CD14-positive monocyte (primary cell): ENCODE measurements around the gene DQX1. TPM values are rescaled to one million over a fixed set of nuclear protein-coding genes. Genes with fewer than 3 reads are reported as not detected.

Experiments
- DNase-seq, 3 donors: peaks; one replicate each; pipeline ENCODE4 v3.0.0-alpha.2; 2011 to 2022
- H2AFZ ChIP-seq: 2 replicates; pipeline ENCODE4 v1.6.0; 2012; ENCODE audit warnings: mild to moderate bottlenecking, low read depth, low read length, inconsistent platforms; ENCODE audit not compliant: insufficient read depth, poor library complexity, severe bottlenecking
- H3K27ac ChIP-seq, 2 donors: 1 replicate in 1 of 2; 2 replicates in 1 of 2; pipeline ENCODE4 v1.5.1; 2012 to 2013; ENCODE audit warnings: low read length in 2 of 2, control low read depth in 1 of 2, inconsistent platforms in 1 of 2, low read depth in 1 of 2, mild to moderate bottlenecking in 1 of 2
- H3K27me3 ChIP-seq, 2 donors: one replicate each; pipeline versions ENCODE4 v1.6.0 to v1.6.1; 2011 to 2013; ENCODE audit warnings: low read length in 2 of 2; ENCODE audit not compliant: control insufficient read depth in 2 of 2, insufficient read depth in 2 of 2
- H3K36me3 ChIP-seq, 2 donors: replicated peaks in 1 of 2; 1 replicate in 1 of 2; 2 replicates in 1 of 2; pipeline versions ENCODE4 v1.5.1 to v1.6.1; 2012 to 2013; ENCODE audit warnings: low read length in 2 of 2, control low read depth in 1 of 2, inconsistent platforms in 1 of 2, mild to moderate bottlenecking in 1 of 2; ENCODE audit not compliant: insufficient read depth in 2 of 2, control insufficient read depth in 1 of 2
- H3K4me1 ChIP-seq, 2 donors: 1 replicate in 1 of 2; 2 replicates in 1 of 2; pipeline versions ENCODE4 v1.5.1 to v1.6.1; 2012 to 2013; ENCODE audit warnings: low read length in 2 of 2, control low read depth in 1 of 2, inconsistent platforms in 1 of 2, mild to moderate bottlenecking in 1 of 2, moderate library complexity in 1 of 2; ENCODE audit not compliant: insufficient read depth in 2 of 2, control insufficient read depth in 1 of 2
- H3K4me2 ChIP-seq: replicated peaks from 2 replicates; pipeline ENCODE3; 2012; ENCODE audit warnings: low read length, moderate library complexity, mild to moderate bottlenecking; ENCODE audit not compliant: poor library complexity, severe bottlenecking; ENCODE audit errors: extremely low read depth
- H3K4me3 ChIP-seq, 3 experiments: fragments of 200-600 bp in 1 of 3; sonication (generic) in 1 of 3; replicated peaks in 1 of 3; 1 replicate in 2 of 3; 2 replicates in 1 of 3; pipeline ENCODE4 v1.5.1; 2011 to 2013; ENCODE audit warnings: low read length in 3 of 3, mild to moderate bottlenecking in 3 of 3, control low read depth in 2 of 3, low read depth in 2 of 3, inconsistent platforms in 1 of 3, moderate library complexity in 1 of 3
- H3K79me2 ChIP-seq: 2 replicates; pipeline ENCODE4 v1.6.0; 2012; ENCODE audit warnings: mild to moderate bottlenecking, control low read depth, inconsistent platforms, low read length, moderate library complexity; ENCODE audit not compliant: insufficient read depth
- H3K9ac ChIP-seq: 2 replicates; pipeline ENCODE4 v1.6.0; 2017; ENCODE audit warnings: low read length, mild to moderate bottlenecking; ENCODE audit not compliant: insufficient read depth, poor library complexity, severe bottlenecking
- H3K9me3 ChIP-seq, 2 donors: replicated peaks in 1 of 2; 1 replicate in 1 of 2; 2 replicates in 1 of 2; pipeline versions ENCODE4 v1.5.1 to v1.6.1; 2012 to 2013; ENCODE audit warnings: low read length in 2 of 2, control low read depth in 1 of 2; ENCODE audit not compliant: control insufficient read depth in 1 of 2, insufficient read depth in 1 of 2
- H4K20me1 ChIP-seq: 2 replicates; pipeline ENCODE4 v1.6.0; 2012; ENCODE audit warnings: mild to moderate bottlenecking, low read length, control low read depth, moderate library complexity; ENCODE audit not compliant: insufficient read depth
- H3K27ac Mint-ChIP-seq, 7 donors: one replicate each; pipeline ENCODE4 v1.8.0; 2020; ENCODE audit warnings: mild to moderate bottlenecking in 7 of 7, mixed read lengths in 7 of 7, moderate library complexity in 6 of 7, inconsistent platforms in 2 of 7
- H3K27me3 Mint-ChIP-seq, 3 donors: one replicate each; pipeline ENCODE4 v1.8.0; 2021 to 2022; ENCODE audit warnings: low read depth in 3 of 3, mild to moderate bottlenecking in 3 of 3, mixed read lengths in 3 of 3, moderate library complexity in 3 of 3, inconsistent platforms in 1 of 3
- H3K36me3 Mint-ChIP-seq, 2 donors: one replicate each; pipeline ENCODE4 v1.8.0; 2020; ENCODE audit warnings: mixed read lengths in 2 of 2, inconsistent platforms in 1 of 2, mild to moderate bottlenecking in 1 of 2
- H3K4me1 Mint-ChIP-seq: one replicate; pipeline ENCODE4 v1.8.0; 2020; ENCODE audit warnings: mild to moderate bottlenecking, mixed read lengths
- H3K4me3 Mint-ChIP-seq, 2 donors: one replicate each; pipeline ENCODE4 v1.8.0; 2020; ENCODE audit warnings: mild to moderate bottlenecking in 2 of 2, mixed read lengths in 2 of 2, moderate library complexity in 1 of 2
- H3K9me3 Mint-ChIP-seq, 7 donors: one replicate each; pipeline ENCODE4 v1.8.0; 2020 to 2022; ENCODE audit warnings: mixed read lengths in 7 of 7, mild to moderate bottlenecking in 6 of 7, moderate library complexity in 6 of 7, inconsistent platforms in 2 of 7
- WGBS: methylation state at CpG from one replicate; pipeline ENCODE4 v1.1.5; 2013; ENCODE audit warnings: missing lambda C conversion rate; ENCODE audit not compliant: insufficient coverage; 5-methylcytosine and 5-hydroxymethylcytosine counted together
- intact Hi-C, 2 donors: fragments of 100-400 bp; cut with micrococcal nuclease; formaldehyde crosslinking; loops; one replicate each; pipeline versions ENCODE4 v1.15.0 to v1.15.1; 2023
- polyA plus RNA-seq, 3 donors: library from polyadenylated mRNA; depleted of rRNA in 1 of 3; unstranded in 2 of 3; stranded (reverse) in 1 of 3; fragments of 300-500 nt in 2 of 3; fragments of >200 nt in 1 of 3; fragmentation: Illumina TruSeq in 2 of 3; gene quantifications; 1 replicate in 2 of 3; 2 replicates in 1 of 3; pipeline ENCODE4 v1.2.3, GENCODE V29; 2012 to 2021
- TF ChIP-seq, protein P1 (sequence below): fragments of 200-600 bp; IDR thresholded peaks from one replicate; pipeline ENCODE4 v1.8.0; 2022; ENCODE audit warnings: antibody characterized with exemption, mild to moderate bottlenecking

Gene DQX1
- polyA plus RNA-seq, 3 donors: 0.36 TPM; not detected in 2

DNA sequence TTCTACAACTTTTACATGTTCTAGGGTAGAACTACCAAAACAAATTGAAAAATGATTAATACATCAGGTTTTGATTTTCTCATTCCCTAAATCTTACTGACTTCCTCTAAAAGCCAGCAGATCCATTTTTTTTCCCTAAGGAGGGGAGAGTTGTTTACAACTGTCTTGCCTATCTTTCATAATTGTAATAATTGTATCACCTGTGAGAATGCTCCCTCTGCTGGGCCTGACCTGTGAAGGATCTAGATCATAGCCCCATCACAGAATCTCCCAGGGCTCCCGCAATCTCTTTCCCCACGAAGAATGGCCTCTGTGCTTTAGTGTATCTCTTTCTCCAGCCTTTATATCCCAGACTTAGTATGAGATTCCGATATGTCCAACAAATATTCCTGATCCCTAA is 18.6 kb upstream of the DQX1 start:
- no peaks in the 10 kb centered on the region for H4K20me1 ChIP-seq
- peaks cover 5 to 6% (median 5%) of the 10 kb centered on the region in 3 donors for H3K27me3 Mint-ChIP-seq
- peaks cover 13% of the 10 kb centered on the region for H3K4me1 Mint-ChIP-seq
- peaks cover 6% of the 10 kb centered on the region for H3K79me2 ChIP-seq
- no peaks in the 10 kb centered on the region for H3K9me3 ChIP-seq
- intact Hi-C loops: loop anchor here in 1 of 2 donors (10.0 kb wide), 1 partner anchor 150 kb away; no protein-coding TSS in a partner anchor
- no peak overlapping the region for H3K4me2 ChIP-seq
- no peak for DNase-seq
- no peak overlapping the region for H3K9ac ChIP-seq
- no peak overlapping the region for H3K4me3 Mint-ChIP-seq
- H3K27me3 ChIP-seq: no peaks in the 10 kb centered on the region
- peaks cover 11 to 16% of the 10 kb centered on the region in 2 donors for H3K4me1 ChIP-seq
- H3K4me3 ChIP-seq: no peak overlapping the region
- H3K9me3 Mint-ChIP-seq: no peaks in the 10 kb centered on the region
- H3K27ac Mint-ChIP-seq: peak overlapping the region in 1 of 7 donors; percentile 46
- no peak overlapping the region for H3K27ac ChIP-seq
- H3K36me3 Mint-ChIP-seq: peaks cover 9 to 11% of the 10 kb centered on the region in 2 donors
- 97% methylated on average over 3 of the region's 3 CpGs for WGBS
- TF ChIP-seq, protein P1, sequence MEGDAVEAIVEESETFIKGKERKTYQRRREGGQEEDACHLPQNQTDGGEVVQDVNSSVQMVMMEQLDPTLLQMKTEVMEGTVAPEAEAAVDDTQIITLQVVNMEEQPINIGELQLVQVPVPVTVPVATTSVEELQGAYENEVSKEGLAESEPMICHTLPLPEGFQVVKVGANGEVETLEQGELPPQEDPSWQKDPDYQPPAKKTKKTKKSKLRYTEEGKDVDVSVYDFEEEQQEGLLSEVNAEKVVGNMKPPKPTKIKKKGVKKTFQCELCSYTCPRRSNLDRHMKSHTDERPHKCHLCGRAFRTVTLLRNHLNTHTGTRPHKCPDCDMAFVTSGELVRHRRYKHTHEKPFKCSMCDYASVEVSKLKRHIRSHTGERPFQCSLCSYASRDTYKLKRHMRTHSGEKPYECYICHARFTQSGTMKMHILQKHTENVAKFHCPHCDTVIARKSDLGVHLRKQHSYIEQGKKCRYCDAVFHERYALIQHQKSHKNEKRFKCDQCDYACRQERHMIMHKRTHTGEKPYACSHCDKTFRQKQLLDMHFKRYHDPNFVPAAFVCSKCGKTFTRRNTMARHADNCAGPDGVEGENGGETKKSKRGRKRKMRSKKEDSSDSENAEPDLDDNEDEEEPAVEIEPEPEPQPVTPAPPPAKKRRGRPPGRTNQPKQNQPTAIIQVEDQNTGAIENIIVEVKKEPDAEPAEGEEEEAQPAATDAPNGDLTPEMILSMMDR: no peak
- no peak overlapping the region for H2AFZ ChIP-seq
- peaks cover 0 to 3% of the 10 kb centered on the region in 2 donors for H3K36me3 ChIP-seq

DNA sequence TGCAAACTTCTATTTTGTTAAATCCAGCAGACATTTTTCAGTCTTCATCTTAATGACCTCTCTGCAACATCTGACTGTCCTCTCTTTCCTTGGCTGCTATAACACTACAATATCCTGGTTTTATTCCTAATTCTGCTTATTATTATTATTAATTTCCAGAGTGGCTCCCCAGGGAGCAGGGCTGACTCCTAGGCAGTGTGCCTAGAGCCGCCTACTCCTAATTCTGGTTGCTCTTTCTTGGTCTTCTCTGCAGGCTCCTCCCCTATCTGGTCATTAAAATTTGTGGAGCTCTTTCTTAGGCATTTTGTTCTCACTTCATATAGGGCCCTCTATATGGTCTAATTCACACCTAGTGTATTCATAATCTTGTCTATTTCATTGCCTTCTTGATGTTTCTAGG is 16.9 kb upstream of the DQX1 start:
- no peak for DNase-seq
- H3K4me1 ChIP-seq: peaks cover 6 to 10% of the 10 kb centered on the region in 2 donors
- no peak overlapping the region for H3K27ac ChIP-seq
- no peaks in the 10 kb centered on the region for H3K79me2 ChIP-seq
- Mint-ChIP-seq H3K4me1 (peaks cover 12% of the 10 kb centered on the region), H3K9me3 (no peaks in the 10 kb centered on the region), H3K4me3 (no peak overlapping the region), H3K27ac (no peak overlapping the region), H3K27me3 (peaks cover 0 to 7% (median 4%) of the 10 kb centered on the region in 3 donors), H3K36me3 (peaks cover 9 to 11% of the 10 kb centered on the region in 2 donors)
- no peak overlapping the region for H2AFZ ChIP-seq
- H3K36me3 ChIP-seq: peaks cover 0 to 3% of the 10 kb centered on the region in 2 donors
- TF ChIP-seq, protein P1: no peak
- H3K9me3 ChIP-seq: no peaks in the 10 kb centered on the region
- intact Hi-C loops: loop anchor here in 1 of 2 donors (10.0 kb wide), 1 partner anchor 148 kb away; no protein-coding TSS in a partner anchor
- no peak overlapping the region for H3K9ac ChIP-seq
- no CpG with 5 or more reads among the region's 1 CpG for WGBS
- no peak overlapping the region for H3K4me3 ChIP-seq
- H3K27me3 ChIP-seq: no peaks in the 10 kb centered on the region
- H3K4me2 ChIP-seq: no peak overlapping the region
- H4K20me1 ChIP-seq: no peaks in the 10 kb centered on the region
